ENCODE results near the gene TMEM101. TPM values are rescaled to one million over a fixed set of nuclear protein-coding genes. Genes with fewer than 3 reads are reported as not detected.

TMEM101 gene
- total and polyA plus RNA-seq, 10 of the 15 experiments (the other 5 are each of a cell fraction or from before 2014, with no cell fraction given): 18.4 to 72.5 (median 35.9) TPM

GRCh38 chr17:44063704-44064639, 49.2 kb upstream of the TMEM101 start:
- FAIRE-seq: no peak
- ChIA-PET SMC1A (ENCODE audit: uncharacterized antibody, unreplicated experiment) (interaction anchor here (1.0 to 1.2 kb wide), 2 partner anchors 22 to 52 kb away, joined by 3 to 4 read pairs; no protein-coding TSS in a partner anchor), POLR2A (interaction anchor here (1.7 kb wide), 1 partner anchor 47 kb away, joined by 5 read pairs; no protein-coding TSS in a partner anchor), RAD21 (ENCODE audit: unreplicated experiment) (interaction anchor here (0.6 to 1.4 kb wide), 3 partner anchors 59 to 281 kb away, joined by 3 to 4 read pairs (median 3); partner anchors contain the start of genes GRN and HDAC5), CTCF (interaction anchor here (0.6 to 1.7 kb wide), 7 partner anchors 13 to 120 kb away, joined by 3 to 6 read pairs (median 5); no protein-coding TSS in a partner anchor)
- TSS peak; percentile 38 for BruUV-seq (replicated peaks)
- peaks cover 2 to 20% of the 10 kb centered on the region in 2 experiments for H3K36me3 ChIP-seq (ENCODE audit: control insufficient read depth in 2 of 2, insufficient read depth in 2 of 2, low read length in 1 of 2)
- H4K20me1 ChIP-seq (ENCODE audit: control insufficient read depth, insufficient read depth): no peaks in the 10 kb centered on the region
- 89% methylated on average over 10 of the region's 10 CpGs for WGBS (ENCODE audit: insufficient coverage, insufficient replicate concordance, low lambda C conversion rate, missing lambda C conversion rate)
- H3K9ac ChIP-seq (ENCODE audit: control insufficient read depth, insufficient read depth, low read length): no peak overlapping the region
- no peak for ATAC-seq
- TF ChIP-seq SP1 (IDR thresholded peaks at IDR 0.05; ENCODE audit: low read depth, low read length): no peak
- no peak for TF ChIP-seq CTCF (IDR thresholded peaks at IDR 0.05 in 2 of 3, conservative IDR thresholded peaks at IDR 0.05 in 1 of 3; ENCODE audit: control insufficient read depth in 2 of 3, extremely low read depth in 1 of 3, insufficient read depth in 1 of 3, low read depth in 3 of 3, low read length in 3 of 3)
- no peak for TF ChIP-seq SIN3A (IDR thresholded peaks at IDR 0.05; ENCODE audit: low read depth, low read length)
- TF ChIP-seq ZSCAN29 (IDR thresholded peaks at IDR 0.05): no peak
- 0 out of 4 replicates have a peak, but pooled peaks of 1 of the 2 experiments have one; percentile 12 for TF ChIP-seq BHLHE40 (IDR thresholded peaks at IDR 0.05; ENCODE audit: borderline replicate concordance in 1 of 2, low read depth in 2 of 2, low read length in 1 of 2)
- TF ChIP-seq MXI1 (IDR thresholded peaks at IDR 0.05; ENCODE audit: low read depth, low read length): no peak
- no peaks in the 10 kb centered on the region for H3K27me3 ChIP-seq (replicated peaks in 1 of 2; ENCODE audit: control insufficient read depth in 2 of 2, insufficient read depth in 2 of 2, low read length in 1 of 2)
- H3K9me3 ChIP-seq (replicated peaks; ENCODE audit: control insufficient read depth, insufficient read depth, low read length): no peaks in the 10 kb centered on the region
- in situ Hi-C loops (cut with MboI): no loop called here
- DNase-seq (ENCODE audit: low read depth, low spot score): no peak
- peak overlapping the region; percentile 56 for H3K4me2 ChIP-seq (ENCODE audit: control insufficient read depth, insufficient read depth)
- peaks cover 62% of the 10 kb centered on the region for H3K79me2 ChIP-seq (ENCODE audit: control insufficient read depth, insufficient read depth, low read length)
- no peaks in the 10 kb centered on the region for H3K4me1 ChIP-seq (ENCODE audit: control insufficient read depth, insufficient read depth, low read length)
- intact Hi-C loops (cut with micrococcal nuclease; ENCODE audit: unreplicated experiment): no loop called here
- H2AFZ ChIP-seq (ENCODE audit: control insufficient read depth, low read depth, low read length): no peak overlapping the region
- no peak overlapping the region for H3K27ac ChIP-seq (ENCODE audit: control insufficient read depth, insufficient read depth)
- peak overlapping the region; percentile 41 for H3K4me3 ChIP-seq
